Ovary (tissue), 9 donors: ENCODE measurements around the gene ARHGAP33. TPM values are rescaled to one million over a fixed set of nuclear protein-coding genes. Genes with fewer than 3 reads are reported as not detected.

Experiments
- DNase-seq, 5 donors: peaks; one replicate each; pipeline ENCODE4 v3.0.0-alpha.2; 2019 to 2020
- H3K27ac ChIP-seq, 2 donors: fragments of 200-600 bp; one replicate each; pipeline versions ENCODE4 v1.5.1 to v1.8.0; 2019 to 2022
- H3K27me3 ChIP-seq: fragments of 200-600 bp; one replicate; pipeline ENCODE4 v1.8.0; 2022
- H3K36me3 ChIP-seq: fragments of 200-600 bp; sonication (generic); one replicate; pipeline ENCODE4 v1.5.1; 2019
- H3K4me1 ChIP-seq: one replicate; pipeline ENCODE4 v1.8.1; 2013; ENCODE audit warnings: mild to moderate bottlenecking, moderate library complexity; ENCODE audit not compliant: insufficient read depth
- H3K4me3 ChIP-seq: fragments of 200-600 bp; sonication (generic); one replicate; pipeline ENCODE4 v1.5.1; 2017
- H3K9me3 ChIP-seq, 2 donors: fragments of 200-600 bp in 1 of 2; sonication (generic) in 1 of 2; one replicate each; pipeline versions ENCODE4 v1.5.1 to v1.8.1; 2013 to 2019; ENCODE audit warnings: mild to moderate bottlenecking in 1 of 2, moderate library complexity in 1 of 2
- EP300 ChIP-seq: sonication (generic); formaldehyde crosslinking; IDR thresholded peaks from one replicate; pipeline ENCODE4 v1.6.1; 2017; ENCODE audit warnings: antibody characterized with exemption
- POLR2A ChIP-seq: fragments of 450-650 bp; IDR thresholded peaks from one replicate; pipeline ENCODE4 v1.6.1; 2017; ENCODE audit warnings: antibody characterized with exemption, mild to moderate bottlenecking, moderate library complexity
- WGBS, 3 donors: extraction: QIAGEN DNeasy Blood & Tissue Kit in 1 of 3; methylation state at CpG; one replicate each; pipeline versions ENCODE4 v1.1.5 to v1.1.7; 2013 to 2017; 5-methylcytosine and 5-hydroxymethylcytosine counted together
- intact Hi-C, 4 donors: fragments of 100-400 bp; cut with DNase I; formaldehyde crosslinking; loops; one replicate each; pipeline versions ENCODE4 v1.11.0 to v1.15.1; 2022 to 2023
- polyA plus RNA-seq, 2 donors: library from polyadenylated mRNA; stranded (reverse); fragments of 200-250 nt in 1 of 2; fragments of 350-450 nt in 1 of 2; fragmentation: Illumina TruSeq in 1 of 2; extraction: RNeasy Lipid Tissue Mini Kit (QIAGEN cat#74804) in 1 of 2; gene quantifications; one replicate each; pipeline ENCODE4 v1.2.3, GENCODE V29; 2013 to 2014
- total RNA-seq, 7 donors: library from RNA; depleted of rRNA in 2 of 7; stranded (reverse); fragments of >200 nt in 2 of 7; fragmentation: NEBNext Ultra II Directional in 3 of 7; extraction: Animal tissue kit (Norgen Biotek cat#: 25700) in 3 of 7; gene quantifications; one replicate each; pipeline versions ENCODE4 v1.1.0 to v1.2.4, GENCODE V29; 2016 to 2023
- TF ChIP-seq, protein P1 (sequence below), 3 donors: fragments of 450-650 bp in 2 of 3; fragments of 200-600 bp in 1 of 3; IDR thresholded peaks; one replicate each; pipeline versions ENCODE4 v1.5.1 to v1.8.0; 2016 to 2022; ENCODE audit warnings: antibody characterized with exemption in 3 of 3, mild to moderate bottlenecking in 1 of 3
- donor health status: DM: no; HTN: no; CAD: no; lungs with moderate emphysema.
- donor health status: DM: no; HTN: no; CAD: no.
- donor health status: Bipolar disorder and iron deficiency.
- donor health status: DM: yes; HTN: yes; CAD: no.
- donor health status: DM: no; HTN: no; CAD: no.
- donor health status: DM: yes; HTN: yes; CAD: no.

Gene ARHGAP33
- total and polyA plus RNA-seq, 9 donors: 0.95 to 52.7 (median 32.7) TPM

DNA sequence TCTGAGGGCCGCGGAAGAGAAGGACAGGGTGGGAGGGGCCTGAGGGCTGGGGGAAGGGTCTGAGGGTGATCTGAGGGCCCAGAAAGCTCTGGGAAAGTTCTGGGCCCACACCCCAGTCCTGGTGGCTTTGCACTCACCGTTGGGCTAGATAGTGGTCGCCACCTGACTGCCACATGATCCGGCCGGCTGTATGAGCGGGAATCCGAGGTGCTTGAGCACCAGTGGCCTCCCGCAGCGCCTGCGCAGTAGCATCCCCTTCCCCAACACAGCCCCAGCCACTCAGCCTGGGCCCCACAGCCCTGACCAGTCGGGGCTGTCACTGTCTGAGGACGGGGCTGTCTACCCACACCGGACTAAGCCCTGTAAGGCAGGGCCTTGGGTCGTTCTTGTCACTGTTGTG is 22.3 kb downstream of the ARHGAP33 start:
- H3K4me3 ChIP-seq: no peak overlapping the region

DNA sequence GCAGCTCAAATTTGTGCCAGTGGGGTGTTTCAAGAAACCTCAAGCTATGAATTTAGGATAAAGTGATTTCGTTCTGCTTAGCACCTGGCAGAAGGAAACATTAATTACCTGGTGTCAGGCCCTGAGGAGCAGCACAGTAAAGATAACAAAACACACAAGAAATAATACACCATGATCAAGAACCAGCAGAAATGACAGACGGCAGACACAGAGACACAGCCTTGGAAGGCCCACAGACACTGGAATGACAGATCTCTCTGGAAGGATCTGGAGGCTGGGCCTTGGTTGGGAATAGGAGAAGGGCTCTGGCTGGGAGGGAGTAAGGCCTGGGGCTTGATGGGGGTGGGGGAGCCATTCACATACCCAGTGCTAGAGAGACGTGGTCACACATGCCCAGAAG is 26.5 kb downstream of the ARHGAP33 start:
- intact Hi-C loops: no loop called here
- no peaks in the 10 kb centered on the region for H3K27me3 ChIP-seq

More for the DNA sequence above, 22.3 kb downstream of the ARHGAP33 start:
- peaks cover 0 to 4% of the 10 kb centered on the region in 2 donors for H3K9me3 ChIP-seq
- no peak overlapping the region for H3K27ac ChIP-seq
- intact Hi-C loops: no loop called here
- TF ChIP-seq POLR2A (no peak), EP300 (no peak)
- TF ChIP-seq, protein P1, sequence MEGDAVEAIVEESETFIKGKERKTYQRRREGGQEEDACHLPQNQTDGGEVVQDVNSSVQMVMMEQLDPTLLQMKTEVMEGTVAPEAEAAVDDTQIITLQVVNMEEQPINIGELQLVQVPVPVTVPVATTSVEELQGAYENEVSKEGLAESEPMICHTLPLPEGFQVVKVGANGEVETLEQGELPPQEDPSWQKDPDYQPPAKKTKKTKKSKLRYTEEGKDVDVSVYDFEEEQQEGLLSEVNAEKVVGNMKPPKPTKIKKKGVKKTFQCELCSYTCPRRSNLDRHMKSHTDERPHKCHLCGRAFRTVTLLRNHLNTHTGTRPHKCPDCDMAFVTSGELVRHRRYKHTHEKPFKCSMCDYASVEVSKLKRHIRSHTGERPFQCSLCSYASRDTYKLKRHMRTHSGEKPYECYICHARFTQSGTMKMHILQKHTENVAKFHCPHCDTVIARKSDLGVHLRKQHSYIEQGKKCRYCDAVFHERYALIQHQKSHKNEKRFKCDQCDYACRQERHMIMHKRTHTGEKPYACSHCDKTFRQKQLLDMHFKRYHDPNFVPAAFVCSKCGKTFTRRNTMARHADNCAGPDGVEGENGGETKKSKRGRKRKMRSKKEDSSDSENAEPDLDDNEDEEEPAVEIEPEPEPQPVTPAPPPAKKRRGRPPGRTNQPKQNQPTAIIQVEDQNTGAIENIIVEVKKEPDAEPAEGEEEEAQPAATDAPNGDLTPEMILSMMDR (IDR thresholded peaks at IDR 0.05): no peak
- 4 to 9% (median 6%) methylated on average over 15 of the region's 15 CpGs for WGBS, 3 donors
- no peaks in the 10 kb centered on the region for H3K36me3 ChIP-seq
- no peak for DNase-seq
- no peaks in the 10 kb centered on the region for H3K4me1 ChIP-seq
- H3K27me3 ChIP-seq: no peaks in the 10 kb centered on the region

DNA sequence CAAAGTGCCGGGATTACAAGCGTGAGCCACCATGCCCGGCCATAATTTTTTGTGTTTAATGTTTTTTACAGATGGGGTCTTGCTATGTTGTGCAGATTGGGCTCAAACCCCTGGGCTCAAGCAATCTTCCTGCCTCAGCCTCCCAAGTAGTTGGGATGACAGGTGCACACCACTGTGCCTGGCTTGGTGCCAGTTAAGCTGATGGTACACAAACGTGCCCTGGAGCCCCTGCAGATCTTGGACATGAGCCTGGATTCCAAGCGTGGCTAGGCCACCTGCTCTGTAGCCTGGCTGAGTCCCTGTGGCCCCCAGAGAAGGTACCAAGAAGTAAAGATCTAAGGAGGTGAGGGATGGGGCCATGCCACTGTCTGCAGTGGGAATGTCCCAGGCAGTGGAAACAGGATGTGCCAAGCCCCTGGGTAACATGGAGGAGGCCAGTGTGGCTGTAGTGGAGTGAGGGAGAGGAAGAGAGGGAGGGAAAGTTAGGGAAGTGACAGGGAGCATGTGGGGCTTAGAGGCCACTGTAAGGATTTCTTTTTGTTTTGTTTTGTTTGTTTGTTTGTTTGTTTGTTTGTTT is 30.2 kb downstream of the ARHGAP33 start:
- DNase-seq: no peak
- no peak overlapping the region for H3K27ac ChIP-seq
- H3K9me3 ChIP-seq: peaks cover 0 to 4% of the 10 kb centered on the region in 2 donors
- intact Hi-C loops: no loop called here
- 58 to 65% (median 64%) methylated on average over 5 of the region's 5 CpGs for WGBS, 3 donors
- no peaks in the 10 kb centered on the region for H3K36me3 ChIP-seq
- H3K4me1 ChIP-seq: no peaks in the 10 kb centered on the region
- no peak overlapping the region for H3K4me3 ChIP-seq
- TF ChIP-seq, protein P1 (IDR thresholded peaks at IDR 0.05): no peak
- TF ChIP-seq EP300 (no peak), POLR2A (no peak)
- no peaks in the 10 kb centered on the region for H3K27me3 ChIP-seq

More for the DNA sequence above, 26.5 kb downstream of the ARHGAP33 start:
- Histone ChIP-seq H3K4me3 (no peak overlapping the region), H3K4me1 (no peaks in the 10 kb centered on the region), H3K27ac (no peak overlapping the region), H3K9me3 (peaks cover 0 to 4% of the 10 kb centered on the region in 2 donors), H3K36me3 (no peaks in the 10 kb centered on the region)
- WGBS, 3 donors: 49 to 62% (median 52%) methylated on average over 3 of the region's 3 CpGs
- TF ChIP-seq, protein P1 (IDR thresholded peaks at IDR 0.05): no peak
- TF ChIP-seq EP300: no peak
- no peak for TF ChIP-seq POLR2A
- DNase-seq: no peak

DNA sequence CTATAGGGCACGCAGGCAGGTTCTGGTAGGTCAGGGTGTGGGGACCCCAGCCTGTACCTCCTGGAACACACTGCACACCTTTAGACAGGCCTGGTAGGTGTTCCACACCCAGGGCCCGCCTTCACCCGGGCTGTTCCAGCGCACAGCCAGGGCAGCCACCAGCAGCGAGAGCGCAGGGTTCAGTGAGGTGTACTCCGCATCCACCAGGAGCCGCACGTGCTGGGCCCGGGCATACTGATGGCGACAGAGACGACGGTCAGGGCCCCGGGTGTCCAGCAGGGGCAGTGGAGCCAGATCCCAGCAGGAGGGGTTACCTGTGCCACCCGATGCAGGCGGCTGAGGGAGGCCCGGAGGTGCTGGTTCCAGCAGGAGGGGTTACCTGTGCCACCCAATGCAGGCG is 31.2 kb downstream of the ARHGAP33 start:
- DNase-seq: no peak
- no peaks in the 10 kb centered on the region for H3K36me3 ChIP-seq
- no peak overlapping the region for H3K27ac ChIP-seq
- peaks cover 0 to 4% of the 10 kb centered on the region in 2 donors for H3K9me3 ChIP-seq
- H3K27me3 ChIP-seq: no peaks in the 10 kb centered on the region
- TF ChIP-seq POLR2A (no peak), EP300 (no peak)
- TF ChIP-seq, protein P1 (IDR thresholded peaks at IDR 0.05): no peak
- no peak overlapping the region for H3K4me3 ChIP-seq
- no peaks in the 10 kb centered on the region for H3K4me1 ChIP-seq
- 77 to 83% (median 83%) methylated on average over 18 of the region's 18 CpGs for WGBS, 3 donors
- intact Hi-C loops: no loop called here
